GM21786 (cell line): Measurements from ENCODE around the gene CACNA1F.

Source experiments
- ATAC-seq: cut with Tn5 transposase; IDR thresholded peaks from one replicate; pipeline ENCODE4 v1.9.1; 2021; ENCODE audit not compliant: unreplicated experiment

The CACNA1F gene

DNA sequence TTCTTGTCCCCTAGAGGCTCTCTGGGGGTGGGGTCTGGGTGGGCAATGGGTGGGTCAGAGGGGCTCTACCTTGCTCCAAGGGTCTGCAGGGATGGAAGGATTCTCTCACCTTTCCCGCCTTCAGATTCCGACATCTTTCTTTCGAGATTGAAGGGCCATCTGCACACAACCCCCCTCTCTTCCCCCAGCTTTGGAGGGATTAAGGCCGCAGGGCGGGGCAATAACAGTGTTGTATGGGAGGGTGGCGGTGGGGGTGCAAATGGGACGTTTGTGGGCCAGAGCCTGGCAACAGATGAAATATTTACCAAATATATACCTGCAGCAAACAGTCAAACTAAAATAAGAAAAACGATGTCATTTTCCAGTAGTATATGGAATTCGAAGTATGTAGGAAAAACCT lies at the start of gene CACNA1F:
CACNA1F (minus strand) TSS at position 165 of the 400 bp plus-strand sequence; CDS start at position 134, 31 bp downstream.
- ATAC-seq: no peak

DNA sequence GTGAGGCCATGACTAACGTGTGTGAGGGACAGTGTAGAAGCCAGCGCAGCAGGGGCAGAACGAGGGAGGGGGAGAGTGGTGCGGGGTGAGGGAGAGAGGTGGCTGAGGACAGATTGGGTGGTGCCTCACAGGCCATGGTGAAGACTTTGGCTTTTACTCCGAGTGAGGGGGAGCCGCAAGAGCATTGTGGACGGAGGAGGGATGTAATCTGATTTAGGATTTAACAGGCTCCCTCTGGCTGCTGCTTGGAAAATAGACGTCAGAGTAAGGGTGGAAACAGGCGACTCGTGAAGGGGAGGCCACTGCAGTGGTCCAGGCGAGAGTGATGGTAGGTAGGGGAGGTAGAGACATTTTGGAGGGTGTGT lies 49.5 kb upstream of the CACNA1F start:
- no peak for ATAC-seq

DNA sequence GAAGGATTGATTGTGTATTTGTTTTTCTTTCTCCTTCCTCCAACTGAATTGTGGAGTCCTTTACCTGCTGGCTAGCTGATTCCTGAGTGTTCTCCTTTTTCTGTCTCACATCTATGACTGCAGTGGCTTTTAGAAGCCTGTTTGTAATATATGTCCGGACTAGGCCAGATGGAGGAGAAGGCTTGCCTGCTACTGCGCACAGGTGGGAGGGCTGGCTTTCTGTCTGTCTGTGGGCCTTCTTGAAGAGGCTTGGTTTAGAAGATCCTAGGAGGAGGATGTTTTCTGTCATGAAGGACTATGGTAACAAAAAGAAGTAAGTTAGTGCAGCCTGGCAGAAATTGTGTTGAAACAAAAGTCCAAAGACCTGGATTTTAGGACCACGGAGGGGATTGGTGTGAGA lies 44.9 kb upstream of the CACNA1F start:
- no peak for ATAC-seq

DNA sequence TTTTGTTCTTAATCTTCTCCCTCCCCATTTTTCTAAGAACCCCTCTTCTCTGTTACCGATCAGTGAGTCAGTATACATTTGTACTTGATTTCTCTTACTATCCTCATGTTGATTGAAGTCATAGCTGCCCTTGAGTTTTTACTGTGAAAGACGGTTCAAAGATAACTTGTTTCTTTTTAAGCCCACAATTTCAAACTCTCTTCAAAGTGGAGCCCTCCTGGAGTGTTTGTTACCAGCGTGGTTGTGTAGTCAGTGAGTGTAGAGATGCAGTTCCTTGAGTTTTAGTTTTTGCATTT lies 44.3 kb upstream of the CACNA1F start:
- no peak for ATAC-seq

DNA sequence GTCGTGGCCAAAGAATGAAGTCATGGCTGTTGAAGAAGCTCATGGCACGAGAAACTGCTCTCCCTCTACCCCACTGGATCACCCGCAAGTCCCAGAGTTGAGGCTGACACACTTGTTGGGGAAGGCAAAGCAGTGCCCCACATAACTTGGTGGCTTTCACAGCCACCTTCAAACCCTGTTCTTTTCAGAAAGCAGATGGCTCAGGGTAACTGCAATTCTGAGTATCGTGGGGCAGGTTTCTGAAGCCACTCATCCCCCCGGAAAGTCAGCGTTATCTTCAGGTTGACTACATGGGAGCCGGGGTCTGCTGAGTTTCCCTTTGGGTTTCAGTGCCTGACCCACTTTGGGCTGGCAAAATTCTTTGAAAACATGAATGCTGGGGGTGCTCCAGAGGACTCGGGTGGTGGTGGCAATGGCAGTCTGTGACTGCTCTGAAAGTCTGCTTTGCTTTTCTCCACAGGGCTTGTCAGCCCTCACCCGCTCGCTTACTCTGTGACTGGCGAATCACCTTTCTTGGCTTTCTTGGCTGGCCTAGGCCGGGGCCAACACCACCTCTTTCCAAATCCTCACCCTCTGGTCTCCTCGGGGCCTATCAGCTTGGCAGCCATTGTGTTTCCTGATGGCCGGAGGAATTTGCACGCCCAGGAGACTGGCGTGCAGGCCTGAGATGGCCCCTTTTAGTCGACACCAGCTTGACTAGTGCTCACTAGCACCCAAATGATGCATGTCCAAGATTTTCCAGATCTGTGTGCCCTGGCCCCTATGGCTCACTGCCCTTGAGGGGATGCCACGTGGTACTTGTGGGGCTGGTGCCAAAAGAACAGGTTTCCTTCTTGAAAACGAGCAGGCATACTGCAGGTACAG lies 43.8 kb upstream of the CACNA1F start:
- no peak for ATAC-seq

DNA sequence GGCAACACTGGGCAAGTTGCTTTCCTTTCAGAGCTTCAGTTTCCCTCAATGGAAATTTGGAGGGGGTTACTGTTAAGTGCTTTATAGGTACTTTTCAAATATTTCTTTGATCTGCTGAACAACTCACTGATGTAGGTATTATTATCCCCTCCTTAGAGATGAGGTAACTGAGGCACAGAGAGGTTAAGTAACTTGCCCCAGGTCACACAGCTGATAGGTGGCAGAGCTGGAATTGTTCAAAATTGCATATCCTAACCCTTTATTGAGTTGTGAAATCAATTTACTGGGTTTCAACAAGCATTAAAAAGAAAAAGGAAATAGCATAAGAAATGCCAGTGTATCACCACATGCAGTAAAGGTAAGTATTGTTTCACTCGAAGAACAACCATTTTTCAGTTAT lies 43.1 kb upstream of the CACNA1F start:
- ATAC-seq: no peak

DNA sequence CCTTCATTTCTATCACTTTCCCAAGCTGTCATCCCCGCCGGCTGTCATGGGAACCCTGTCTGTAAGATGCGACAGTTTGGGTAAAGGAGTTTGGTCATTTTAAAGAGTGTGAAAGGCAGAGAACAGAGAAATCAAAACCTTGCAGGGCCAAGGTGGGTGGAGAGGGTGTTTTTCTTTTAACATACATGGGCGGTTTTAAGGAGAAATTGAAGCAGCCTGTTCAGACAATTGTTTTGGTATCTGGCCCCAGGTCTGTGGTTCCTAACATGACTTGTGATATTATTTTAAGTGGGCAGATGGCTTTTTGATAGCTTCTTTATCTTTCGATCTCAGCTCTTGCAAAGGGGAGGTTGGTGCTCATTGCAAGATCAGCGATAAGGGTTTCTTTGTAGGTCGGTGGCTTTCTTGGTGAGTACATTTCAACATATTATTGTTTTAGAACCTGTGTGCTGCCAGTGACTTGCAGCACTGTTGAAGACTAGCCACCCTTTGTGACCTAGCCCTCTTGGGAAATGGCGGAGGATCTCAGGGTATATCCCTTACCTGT lies 40.1 kb upstream of the CACNA1F start:
- ATAC-seq: no peak

DNA sequence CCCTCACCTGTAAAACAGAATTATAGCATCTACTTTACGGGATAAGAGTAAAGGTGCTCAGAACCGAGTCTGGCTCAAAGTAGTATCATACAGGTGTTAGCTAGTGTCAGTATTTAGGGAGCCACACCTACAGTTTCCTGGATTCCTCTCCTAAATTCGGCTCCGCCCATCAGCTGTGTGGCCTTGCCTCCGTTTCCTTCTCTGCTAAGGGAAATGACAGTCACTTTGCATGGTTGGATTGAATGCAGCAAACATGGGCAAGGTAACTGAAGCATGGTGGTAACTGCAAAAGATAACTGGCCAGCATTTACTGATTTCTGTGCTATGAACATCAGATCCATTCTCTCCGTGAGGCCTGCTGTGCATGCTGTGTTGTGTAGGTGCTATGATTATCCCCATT lies 39.3 kb upstream of the CACNA1F start:
- no peak for ATAC-seq

DNA sequence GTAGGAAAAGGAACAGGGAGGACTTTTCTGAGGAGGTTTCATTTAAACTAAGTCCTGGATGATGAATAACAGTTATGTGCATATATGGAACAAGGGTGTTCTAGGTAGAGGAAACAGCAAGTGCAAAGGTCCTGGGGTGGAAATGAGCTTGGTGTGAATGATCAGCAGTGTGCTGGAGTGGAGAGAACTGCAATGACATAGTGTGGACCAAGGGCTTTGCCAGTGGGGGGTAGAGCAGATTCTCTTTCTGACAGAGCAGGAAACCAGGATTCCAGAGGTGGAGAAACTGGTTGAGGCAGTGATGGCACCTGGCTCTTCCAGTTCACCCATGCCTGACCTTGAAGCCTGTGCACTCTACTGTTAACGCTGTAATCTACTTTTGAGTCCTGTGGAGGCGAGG lies 38.2 kb upstream of the CACNA1F start:
- ATAC-seq: no peak

DNA sequence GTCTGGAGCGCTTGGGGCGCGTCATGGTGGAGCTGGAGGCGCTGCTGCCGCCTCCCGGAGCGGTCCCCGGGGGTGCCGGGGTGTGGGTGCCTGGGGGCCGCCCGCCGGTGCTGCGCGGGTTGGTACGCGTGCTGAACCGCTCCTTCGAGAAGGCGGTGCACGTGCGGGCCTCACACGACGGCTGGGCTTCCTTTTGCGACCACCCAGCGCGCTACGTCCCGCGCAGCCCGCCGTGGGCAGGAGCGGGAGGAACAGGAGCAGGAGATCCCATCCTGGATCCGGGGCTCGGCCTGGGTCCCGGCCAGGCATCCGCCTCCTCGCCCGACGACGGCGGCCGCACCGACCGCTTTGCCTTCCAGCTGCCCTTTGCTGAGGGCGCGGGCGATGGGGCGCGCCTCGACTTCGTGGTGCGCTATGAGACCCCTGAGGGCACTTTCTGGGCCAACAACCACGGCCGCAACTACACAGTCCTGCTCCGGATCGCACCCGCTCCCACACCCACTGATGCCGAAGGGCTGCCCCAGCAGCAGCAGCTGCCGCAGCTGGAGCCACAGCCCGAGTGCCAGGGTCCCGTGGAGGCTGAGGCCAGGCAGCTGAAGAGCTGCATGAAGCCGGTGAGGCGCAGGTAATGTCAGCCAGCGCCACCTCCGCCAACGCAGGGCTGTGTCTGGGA lies 37.2 kb upstream of the CACNA1F start:
- no peak for ATAC-seq

DNA sequence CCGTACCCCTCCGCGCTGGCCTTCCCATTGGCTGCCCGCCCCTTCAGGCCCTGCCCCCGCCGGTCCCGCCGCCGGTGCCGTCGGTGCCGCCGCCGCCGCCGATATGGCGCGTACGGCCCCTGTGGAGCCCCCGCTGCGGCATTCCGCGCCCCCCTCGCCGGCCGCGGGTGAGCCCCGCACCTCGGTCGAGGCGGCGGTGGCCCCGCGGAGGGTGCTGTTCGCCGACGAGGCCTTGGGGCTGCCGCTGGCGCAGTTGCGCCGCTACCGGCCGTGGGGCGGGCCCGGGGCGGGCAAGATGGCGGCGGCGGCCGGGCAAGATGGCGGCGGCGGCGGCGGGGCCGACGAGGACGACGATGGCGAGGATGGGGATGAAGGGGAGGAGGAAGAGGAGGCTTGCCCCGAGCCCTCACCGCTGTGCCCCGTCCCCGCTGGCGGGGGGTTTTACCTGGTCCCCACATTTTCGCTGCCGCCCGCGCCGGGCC lies 36.7 kb upstream of the CACNA1F start, which contains the start of gene PPP1R3F:
PPP1R3F (plus strand) TSS at position 27 of the 482 bp plus-strand sequence; CDS start at position 104, 77 bp downstream.
- peak; percentile 13 for ATAC-seq

DNA sequence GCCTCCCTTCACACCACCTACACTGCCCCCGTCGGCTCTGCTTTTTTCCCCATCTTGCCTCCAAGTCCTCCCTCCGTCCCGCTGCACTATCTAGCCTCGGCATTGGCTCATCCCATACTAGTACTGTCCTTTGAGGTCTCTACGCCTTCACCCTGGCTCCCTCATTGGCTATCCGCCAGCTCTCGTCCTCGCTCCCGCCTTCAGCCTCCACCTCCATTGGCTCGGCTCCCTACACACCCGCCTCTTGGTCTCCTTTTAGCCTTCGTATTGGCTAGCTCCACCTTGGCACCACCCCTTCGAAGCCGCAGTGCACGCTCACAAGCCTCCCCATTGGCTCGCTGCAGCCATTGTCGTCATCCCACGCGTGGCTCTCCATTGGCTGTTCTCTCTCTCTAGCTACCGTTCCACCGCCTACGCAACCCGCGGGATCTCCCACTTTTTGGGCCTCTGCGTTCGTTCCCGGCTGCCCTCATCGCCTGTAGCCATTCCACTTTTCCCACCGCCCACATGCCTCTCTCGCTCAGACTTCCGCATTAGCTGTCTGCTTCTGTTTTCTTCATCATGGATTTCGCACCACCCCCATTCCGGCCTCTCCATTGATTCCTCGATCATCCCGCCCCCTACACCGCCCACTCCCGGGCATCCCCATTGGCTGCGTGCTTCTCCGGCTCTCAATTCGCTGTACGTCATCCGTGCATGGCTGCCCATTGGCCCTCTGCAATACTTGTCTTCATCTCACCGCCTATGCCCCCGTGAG lies 36.0 kb upstream of the CACNA1F start:
- peak; percentile 83 for ATAC-seq

DNA sequence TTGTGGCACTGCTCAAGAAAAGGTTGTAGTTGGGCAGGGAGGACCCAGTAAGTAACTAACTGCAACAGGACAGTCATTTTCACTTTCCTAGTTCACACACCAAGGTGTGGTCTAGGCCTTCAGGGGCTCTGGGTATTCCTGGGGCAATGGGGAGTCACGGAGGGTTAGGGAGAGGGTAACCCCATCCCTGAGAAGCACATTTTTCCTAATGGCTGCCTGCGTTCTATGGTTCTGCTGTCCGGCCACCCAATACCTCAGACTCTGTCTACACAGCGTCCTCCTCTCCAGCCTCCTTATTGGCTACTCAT lies 35.5 kb upstream of the CACNA1F start:
- no peak for ATAC-seq

DNA sequence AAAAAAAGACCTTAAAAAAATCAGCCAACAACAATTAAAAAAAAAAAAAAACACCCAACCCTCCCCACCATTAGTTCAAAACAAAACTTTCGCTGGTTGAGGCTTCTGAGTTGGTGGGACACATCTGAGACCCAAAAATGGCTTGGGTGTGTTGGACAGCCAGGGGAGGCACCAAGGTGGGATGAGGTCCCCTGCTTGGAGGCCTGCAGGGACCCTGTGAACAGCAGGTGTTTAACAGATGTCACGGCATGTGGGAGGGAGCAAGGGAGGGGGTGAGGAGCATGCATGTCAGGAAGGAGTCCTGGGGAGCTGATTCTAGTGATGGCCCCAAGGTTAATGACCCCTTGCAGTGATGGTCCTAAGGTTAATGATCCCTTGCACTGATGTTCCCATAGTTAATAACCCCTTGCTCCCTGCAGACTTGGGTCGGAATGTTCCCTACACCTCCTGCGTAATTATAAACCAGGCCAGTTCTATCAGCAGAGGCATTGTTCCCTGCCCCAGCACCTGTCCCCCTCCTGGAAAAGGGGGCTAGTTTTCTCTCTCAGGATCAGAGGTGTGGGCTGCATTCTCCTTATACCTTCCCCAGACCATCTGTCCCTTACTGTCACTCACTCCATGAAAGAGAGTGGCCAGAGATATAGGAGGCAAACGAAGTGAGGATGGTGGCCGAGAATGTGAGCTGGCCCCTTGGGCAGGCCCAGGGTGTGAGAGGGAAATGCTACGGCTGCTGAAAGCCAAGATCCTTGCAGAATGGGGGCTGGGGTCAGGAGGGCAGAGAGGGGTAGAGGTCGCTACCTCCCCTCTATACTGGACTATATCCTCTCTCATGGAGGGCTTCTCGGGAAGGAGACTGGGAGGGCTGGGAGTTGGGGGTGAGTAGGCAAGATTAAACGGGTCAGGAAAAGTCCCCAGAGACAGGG lies 33.6 kb upstream of the CACNA1F start:
- ATAC-seq: no peak

DNA sequence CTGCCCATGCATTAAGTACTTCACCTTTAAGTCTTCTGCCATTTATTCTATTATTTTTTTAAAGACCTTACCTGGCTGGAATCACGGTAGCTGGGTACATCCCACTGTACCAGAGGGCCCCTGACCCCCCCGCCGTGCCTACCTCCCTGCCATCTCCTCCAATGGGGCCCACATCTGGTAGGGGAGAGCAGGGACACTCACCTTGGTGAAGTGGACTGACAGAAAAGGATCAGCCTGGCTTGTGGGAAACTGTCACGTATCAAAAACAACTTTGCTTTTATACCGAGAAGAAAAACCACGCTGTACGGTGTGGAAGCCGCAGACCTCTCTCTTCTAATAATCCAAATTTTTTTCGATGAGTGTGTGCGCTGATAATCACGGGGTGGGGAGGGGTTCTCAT lies 31.3 kb upstream of the CACNA1F start, which contains the start of gene FOXP3:
FOXP3 (minus strand) TSS at position 251 of the 400 bp plus-strand sequence. CDS start 6,205 bp downstream, outside the sequence.
- ATAC-seq: no peak

DNA sequence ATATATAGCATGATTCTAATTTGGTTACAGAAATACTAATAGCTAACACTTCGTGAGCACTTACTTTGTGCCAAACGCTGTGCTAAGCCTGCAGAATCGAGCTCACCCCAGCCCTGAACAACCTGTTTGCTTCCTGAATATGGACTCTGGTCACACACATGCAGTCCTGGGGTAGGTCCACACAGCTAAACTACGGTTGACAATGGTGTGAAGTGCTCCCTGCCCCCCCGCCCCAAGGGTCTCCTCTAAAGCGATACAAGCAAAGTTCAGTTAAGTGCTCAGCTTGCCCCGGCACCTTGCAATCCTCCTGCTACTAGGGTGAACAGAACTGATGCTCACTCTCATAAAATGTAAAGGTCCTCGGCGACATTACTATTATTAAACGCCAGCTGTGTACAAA lies 30.5 kb upstream of the CACNA1F start:
- ATAC-seq: no peak

DNA sequence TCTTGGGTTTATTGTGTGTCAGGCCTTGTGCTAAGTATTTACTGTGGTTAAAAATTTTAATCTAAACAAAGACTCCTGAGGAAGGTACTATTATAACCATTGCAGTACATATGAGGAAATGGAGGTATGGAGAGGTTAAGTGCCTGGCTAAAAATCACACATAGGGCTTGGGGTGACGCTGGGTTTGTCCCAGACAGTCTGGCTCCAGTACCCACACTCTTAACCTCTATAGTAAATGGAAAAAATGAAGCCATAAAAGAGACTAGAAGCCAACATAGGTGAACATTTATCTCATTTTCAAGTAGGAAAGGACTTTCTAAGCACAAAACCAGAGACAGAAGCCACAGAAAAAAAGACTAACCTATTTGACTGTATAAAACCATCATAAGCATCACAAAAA lies 29.5 kb upstream of the CACNA1F start:
- ATAC-seq: no peak

DNA sequence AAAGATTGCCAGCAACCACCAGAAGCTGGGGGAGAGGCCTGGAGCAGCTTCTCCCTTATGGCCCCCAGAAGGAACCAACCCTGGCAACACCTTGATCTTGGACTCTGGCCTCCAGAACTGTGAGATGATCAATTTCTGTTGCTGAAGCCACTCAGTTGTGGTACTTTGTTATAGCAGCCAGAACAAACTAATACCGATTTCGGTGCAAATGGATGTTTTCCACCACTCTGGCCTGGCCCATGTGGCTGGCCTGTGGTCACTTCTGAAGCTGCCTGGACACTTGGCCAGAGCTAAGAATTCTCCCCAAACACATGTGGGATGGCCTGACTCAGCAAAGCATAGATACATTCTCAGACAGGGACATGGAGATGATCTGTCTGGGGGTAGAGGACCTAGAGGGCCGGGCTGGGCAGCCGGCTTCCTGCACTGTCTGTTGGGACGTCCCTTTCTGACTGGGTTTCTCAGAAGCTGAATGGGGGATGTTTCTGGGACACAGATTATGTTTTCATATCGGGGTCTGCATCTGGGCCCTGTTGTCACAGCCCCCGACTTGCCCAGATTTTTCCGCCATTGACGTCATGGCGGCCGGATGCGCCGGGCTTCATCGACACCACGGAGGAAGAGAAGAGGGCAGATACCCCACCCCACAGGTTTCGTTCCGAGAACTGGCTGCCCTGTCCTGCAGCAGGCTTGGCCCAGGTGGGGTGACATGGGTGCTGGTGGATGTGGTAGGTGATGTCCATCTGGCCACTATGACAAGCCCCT lies 27.3 kb upstream of the CACNA1F start:
- ATAC-seq: no peak

DNA sequence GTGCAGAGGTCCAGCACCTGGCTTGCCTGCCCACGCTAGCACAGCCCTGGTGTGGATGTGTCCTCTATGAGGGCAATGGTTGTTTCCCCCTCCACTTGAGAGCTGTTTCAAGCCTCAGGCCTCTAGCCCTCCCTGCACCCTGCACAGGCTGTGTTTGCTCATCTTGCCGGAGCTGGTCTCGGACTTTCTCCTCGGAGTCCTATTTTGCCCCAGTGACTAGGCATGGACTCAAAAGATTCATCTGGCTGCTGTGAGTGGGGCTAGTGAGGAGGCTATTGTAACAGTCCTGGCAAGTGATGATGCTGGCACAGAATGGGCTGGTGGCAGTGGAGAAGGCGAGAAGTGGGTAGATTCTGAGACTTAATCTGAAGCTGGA lies 25.6 kb upstream of the CACNA1F start:
- no peak for ATAC-seq
